Liver (tissue), 9 donors: ENCODE results near the gene PAK1. TPM values are rescaled to one million over a fixed set of nuclear protein-coding genes. Genes with fewer than 3 reads are reported as not detected.

Experiments
- DNase-seq: peaks from one replicate; pipeline ENCODE4 v3.0.0-alpha.2; 2017; ENCODE audit warnings: low spot score
- H3K27ac ChIP-seq, 2 donors: one replicate each; pipeline ENCODE4 v1.7.0; 2013; ENCODE audit warnings: inconsistent platforms in 2 of 2, low read length in 2 of 2, control low read depth in 1 of 2, low read depth in 1 of 2, mild to moderate bottlenecking in 1 of 2
- H3K27me3 ChIP-seq, 4 donors: one replicate each; pipeline versions ENCODE4 v1.6.1 to v1.7.0; 2013; ENCODE audit warnings: low read length in 3 of 4, inconsistent platforms in 1 of 4, mild to moderate bottlenecking in 1 of 4, moderate library complexity in 1 of 4; ENCODE audit not compliant: control insufficient read depth in 4 of 4, insufficient read depth in 4 of 4
- H3K36me3 ChIP-seq, 4 donors: one replicate each; pipeline versions ENCODE4 v1.6.1 to v1.7.0; 2013; ENCODE audit warnings: low read length in 3 of 4, mild to moderate bottlenecking in 3 of 4, low read depth in 1 of 4, moderate library complexity in 1 of 4; ENCODE audit not compliant: control insufficient read depth in 4 of 4, insufficient read depth in 3 of 4
- H3K4me1 ChIP-seq, 4 donors: one replicate each; pipeline versions ENCODE4 v1.6.1 to v1.7.0; 2013; ENCODE audit warnings: low read length in 3 of 4, mild to moderate bottlenecking in 3 of 4, moderate library complexity in 1 of 4; ENCODE audit not compliant: control insufficient read depth in 4 of 4, insufficient read depth in 4 of 4
- H3K4me3 ChIP-seq, 3 donors: one replicate each; pipeline versions ENCODE4 v1.6.1 to v1.7.0; 2013; ENCODE audit warnings: low read length in 3 of 3, control low read depth in 1 of 3, low read depth in 1 of 3, mild to moderate bottlenecking in 1 of 3
- H3K9ac ChIP-seq, 2 donors: one replicate each; pipeline ENCODE4 v1.7.0; 2013; ENCODE audit warnings: low read length in 2 of 2, mild to moderate bottlenecking in 2 of 2, moderate library complexity in 2 of 2, control low read depth in 1 of 2, low read depth in 1 of 2
- H3K9me3 ChIP-seq, 4 donors: one replicate each; pipeline versions ENCODE4 v1.6.1 to v1.7.0; 2013; ENCODE audit warnings: low read length in 3 of 4; ENCODE audit not compliant: control insufficient read depth in 4 of 4
- FOXA1 ChIP-seq: IDR thresholded peaks from 2 replicates; pipeline ENCODE4 v1.6.1; 2016; ENCODE audit warnings: antibody characterized with exemption
- FOXA2 ChIP-seq: IDR thresholded peaks from 2 replicates; pipeline ENCODE4 v1.6.1; 2016; ENCODE audit warnings: antibody characterized with exemption
- GABPA ChIP-seq, 2 donors: IDR thresholded peaks in 1 of 2; conservative IDR thresholded peaks in 1 of 2; 2 replicates each; pipeline ENCODE4 v1.6.1; 2016; ENCODE audit warnings: antibody characterized with exemption in 2 of 2, mild to moderate bottlenecking in 1 of 2, moderate library complexity in 1 of 2
- HNF4A ChIP-seq, 2 donors: conservative IDR thresholded peaks; 2 replicates each; pipeline ENCODE4 v1.6.1; 2016; ENCODE audit warnings: antibody characterized with exemption in 2 of 2, mild to moderate bottlenecking in 2 of 2
- HNF4G ChIP-seq: IDR thresholded peaks from 2 replicates; pipeline ENCODE4 v1.6.1; 2016; ENCODE audit warnings: antibody characterized with exemption
- JUND ChIP-seq, 2 donors: IDR thresholded peaks; 2 replicates each; pipeline ENCODE4 v1.6.1; 2016; ENCODE audit warnings: antibody characterized with exemption in 2 of 2
- NR2F2 ChIP-seq: IDR thresholded peaks from 2 replicates; pipeline ENCODE4 v1.6.1; 2016; ENCODE audit warnings: antibody characterized with exemption
- RAD21 ChIP-seq, 2 donors: IDR thresholded peaks; 2 replicates each; pipeline ENCODE4 v1.6.1; 2016; ENCODE audit warnings: antibody characterized with exemption in 2 of 2, mild to moderate bottlenecking in 2 of 2
- RXRA ChIP-seq, 2 donors: IDR thresholded peaks; 2 replicates each; pipeline ENCODE4 v1.6.1; 2017 to 2018; ENCODE audit warnings: antibody characterized with exemption in 2 of 2, mild to moderate bottlenecking in 1 of 2
- SP1 ChIP-seq: IDR thresholded peaks from 2 replicates; pipeline ENCODE4 v1.6.1; 2018; ENCODE audit warnings: antibody characterized with exemption, mild to moderate bottlenecking
- TAF1 ChIP-seq: conservative IDR thresholded peaks from 2 replicates; pipeline ENCODE4 v1.6.1; 2016; ENCODE audit warnings: antibody characterized with exemption, mild to moderate bottlenecking
- YY1 ChIP-seq: IDR thresholded peaks from 2 replicates; pipeline ENCODE4 v1.6.1; 2016; ENCODE audit warnings: antibody characterized with exemption, mild to moderate bottlenecking
- WGBS: extraction: QIAGEN DNeasy Blood & Tissue Kit; methylation state at CpG from one replicate; pipeline ENCODE4 v1.1.7; 2013; 5-methylcytosine and 5-hydroxymethylcytosine counted together
- polyA plus RNA-seq, 2 donors: library from polyadenylated mRNA; stranded (reverse) in 1 of 2; unstranded in 1 of 2; fragments of 200-250 nt in 1 of 2; fragments of >200 nt in 1 of 2; fragmentation: Nextera tagmentation in 1 of 2; extraction: Ambion mirVana in 1 of 2; gene quantifications; one replicate each; pipeline versions ENCODE4 v1.2.1 to v1.2.3, GENCODE V29; 2013 to 2015
- total RNA-seq, 2 donors: library from RNA; depleted of rRNA; stranded (reverse); fragments of >200 nt; gene quantifications; one replicate each; pipeline ENCODE4 v1.2.3, GENCODE V29; 2014
- TF ChIP-seq, protein P1 (sequence below): fragments of 150-350 bp; IDR thresholded peaks from 2 replicates; pipeline ENCODE4 v1.5.1; 2017; ENCODE audit warnings: improper control_type of control experiment, low read depth, low read length; ENCODE audit not compliant: missing input control
- TF ChIP-seq, protein P2 (sequence below): IDR thresholded peaks from 2 replicates; pipeline ENCODE4 v1.6.1; 2016; ENCODE audit warnings: antibody characterized with exemption
- TF ChIP-seq, protein P3 (sequence below): IDR thresholded peaks from 2 replicates; pipeline ENCODE4 v1.6.1; 2016; ENCODE audit warnings: antibody characterized with exemption, mild to moderate bottlenecking
- TF ChIP-seq, protein P4 (sequence below): IDR thresholded peaks from 2 replicates; pipeline ENCODE4 v1.6.1; 2016; ENCODE audit warnings: antibody characterized with exemption
- donor health status: healthy.
- donor health status: healthy.
- donor health status: healthy.
- donor health status: healthy.
- donor health status: healthy.

PAK1 gene
- total and polyA plus RNA-seq, 4 donors: 3.6 to 24.9 (median 7.4) TPM

DNA sequence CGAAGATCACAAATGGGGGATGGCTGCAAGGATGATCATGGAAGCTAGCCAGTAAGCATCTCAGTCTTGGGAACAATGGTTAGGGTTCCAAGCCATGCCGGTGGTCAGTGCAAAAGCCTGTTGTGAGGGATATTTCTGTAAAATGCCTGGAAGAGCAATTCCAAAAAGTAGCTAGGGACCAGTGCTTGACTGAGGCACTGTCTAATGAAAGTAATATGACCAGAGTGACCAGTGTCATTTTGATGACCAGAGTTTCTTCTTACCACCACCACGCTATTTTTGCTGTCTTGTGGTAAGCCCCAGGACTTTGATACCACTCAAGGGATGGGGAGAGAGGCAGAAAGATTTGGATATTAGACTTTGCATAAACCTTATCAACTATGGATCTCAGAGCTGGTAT, 190.8 kb downstream of the PAK1 start:
- 63% methylated on average over 3 of the region's 3 CpGs for WGBS

More for the DNA sequence above, 190.8 kb downstream of the PAK1 start:
- H3K36me3 ChIP-seq: no peaks in the 10 kb centered on the region
- no peaks in the 10 kb centered on the region for H3K27me3 ChIP-seq
- TF ChIP-seq RAD21 (IDR thresholded peaks at IDR 0.05) (no peak), GABPA (IDR thresholded peaks at IDR 0.05 in 1 of 2, conservative IDR thresholded peaks at IDR 0.05 in 1 of 2) (no peak), SP1 (no peak), JUND (IDR thresholded peaks at IDR 0.05) (no peak), TAF1 (no peak), FOXA1 (no peak), RXRA (IDR thresholded peaks at IDR 0.05) (no peak), HNF4A (conservative IDR thresholded peaks at IDR 0.05) (no peak), HNF4G (no peak), NR2F2 (no peak), YY1 (no peak), FOXA2 (no peak)
- TF ChIP-seq, protein P1, sequence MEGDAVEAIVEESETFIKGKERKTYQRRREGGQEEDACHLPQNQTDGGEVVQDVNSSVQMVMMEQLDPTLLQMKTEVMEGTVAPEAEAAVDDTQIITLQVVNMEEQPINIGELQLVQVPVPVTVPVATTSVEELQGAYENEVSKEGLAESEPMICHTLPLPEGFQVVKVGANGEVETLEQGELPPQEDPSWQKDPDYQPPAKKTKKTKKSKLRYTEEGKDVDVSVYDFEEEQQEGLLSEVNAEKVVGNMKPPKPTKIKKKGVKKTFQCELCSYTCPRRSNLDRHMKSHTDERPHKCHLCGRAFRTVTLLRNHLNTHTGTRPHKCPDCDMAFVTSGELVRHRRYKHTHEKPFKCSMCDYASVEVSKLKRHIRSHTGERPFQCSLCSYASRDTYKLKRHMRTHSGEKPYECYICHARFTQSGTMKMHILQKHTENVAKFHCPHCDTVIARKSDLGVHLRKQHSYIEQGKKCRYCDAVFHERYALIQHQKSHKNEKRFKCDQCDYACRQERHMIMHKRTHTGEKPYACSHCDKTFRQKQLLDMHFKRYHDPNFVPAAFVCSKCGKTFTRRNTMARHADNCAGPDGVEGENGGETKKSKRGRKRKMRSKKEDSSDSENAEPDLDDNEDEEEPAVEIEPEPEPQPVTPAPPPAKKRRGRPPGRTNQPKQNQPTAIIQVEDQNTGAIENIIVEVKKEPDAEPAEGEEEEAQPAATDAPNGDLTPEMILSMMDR: no peak
- TF ChIP-seq, protein P2, sequence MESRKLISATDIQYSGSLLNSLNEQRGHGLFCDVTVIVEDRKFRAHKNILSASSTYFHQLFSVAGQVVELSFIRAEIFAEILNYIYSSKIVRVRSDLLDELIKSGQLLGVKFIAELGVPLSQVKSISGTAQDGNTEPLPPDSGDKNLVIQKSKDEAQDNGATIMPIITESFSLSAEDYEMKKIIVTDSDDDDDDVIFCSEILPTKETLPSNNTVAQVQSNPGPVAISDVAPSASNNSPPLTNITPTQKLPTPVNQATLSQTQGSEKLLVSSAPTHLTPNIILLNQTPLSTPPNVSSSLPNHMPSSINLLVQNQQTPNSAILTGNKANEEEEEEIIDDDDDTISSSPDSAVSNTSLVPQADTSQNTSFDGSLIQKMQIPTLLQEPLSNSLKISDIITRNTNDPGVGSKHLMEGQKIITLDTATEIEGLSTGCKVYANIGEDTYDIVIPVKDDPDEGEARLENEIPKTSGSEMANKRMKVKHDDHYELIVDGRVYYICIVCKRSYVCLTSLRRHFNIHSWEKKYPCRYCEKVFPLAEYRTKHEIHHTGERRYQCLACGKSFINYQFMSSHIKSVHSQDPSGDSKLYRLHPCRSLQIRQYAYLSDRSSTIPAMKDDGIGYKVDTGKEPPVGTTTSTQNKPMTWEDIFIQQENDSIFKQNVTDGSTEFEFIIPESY: no peak
- TF ChIP-seq, protein P3, sequence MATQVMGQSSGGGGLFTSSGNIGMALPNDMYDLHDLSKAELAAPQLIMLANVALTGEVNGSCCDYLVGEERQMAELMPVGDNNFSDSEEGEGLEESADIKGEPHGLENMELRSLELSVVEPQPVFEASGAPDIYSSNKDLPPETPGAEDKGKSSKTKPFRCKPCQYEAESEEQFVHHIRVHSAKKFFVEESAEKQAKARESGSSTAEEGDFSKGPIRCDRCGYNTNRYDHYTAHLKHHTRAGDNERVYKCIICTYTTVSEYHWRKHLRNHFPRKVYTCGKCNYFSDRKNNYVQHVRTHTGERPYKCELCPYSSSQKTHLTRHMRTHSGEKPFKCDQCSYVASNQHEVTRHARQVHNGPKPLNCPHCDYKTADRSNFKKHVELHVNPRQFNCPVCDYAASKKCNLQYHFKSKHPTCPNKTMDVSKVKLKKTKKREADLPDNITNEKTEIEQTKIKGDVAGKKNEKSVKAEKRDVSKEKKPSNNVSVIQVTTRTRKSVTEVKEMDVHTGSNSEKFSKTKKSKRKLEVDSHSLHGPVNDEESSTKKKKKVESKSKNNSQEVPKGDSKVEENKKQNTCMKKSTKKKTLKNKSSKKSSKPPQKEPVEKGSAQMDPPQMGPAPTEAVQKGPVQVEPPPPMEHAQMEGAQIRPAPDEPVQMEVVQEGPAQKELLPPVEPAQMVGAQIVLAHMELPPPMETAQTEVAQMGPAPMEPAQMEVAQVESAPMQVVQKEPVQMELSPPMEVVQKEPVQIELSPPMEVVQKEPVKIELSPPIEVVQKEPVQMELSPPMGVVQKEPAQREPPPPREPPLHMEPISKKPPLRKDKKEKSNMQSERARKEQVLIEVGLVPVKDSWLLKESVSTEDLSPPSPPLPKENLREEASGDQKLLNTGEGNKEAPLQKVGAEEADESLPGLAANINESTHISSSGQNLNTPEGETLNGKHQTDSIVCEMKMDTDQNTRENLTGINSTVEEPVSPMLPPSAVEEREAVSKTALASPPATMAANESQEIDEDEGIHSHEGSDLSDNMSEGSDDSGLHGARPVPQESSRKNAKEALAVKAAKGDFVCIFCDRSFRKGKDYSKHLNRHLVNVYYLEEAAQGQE: no peak
- TF ChIP-seq, protein P4, sequence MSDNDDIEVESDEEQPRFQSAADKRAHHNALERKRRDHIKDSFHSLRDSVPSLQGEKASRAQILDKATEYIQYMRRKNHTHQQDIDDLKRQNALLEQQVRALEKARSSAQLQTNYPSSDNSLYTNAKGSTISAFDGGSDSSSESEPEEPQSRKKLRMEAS: no peak
- H3K9ac ChIP-seq: no peak overlapping the region
- no peak overlapping the region for H3K4me3 ChIP-seq
- no peaks in the 10 kb centered on the region for H3K9me3 ChIP-seq
- DNase-seq: no peak
- no peak overlapping the region for H3K27ac ChIP-seq
- H3K4me1 ChIP-seq: peaks cover 0 to 20% (median 8%) of the 10 kb centered on the region in 4 donors
